AG20443 (cell line): Measurements from ENCODE around the gene AARS2.
A peak's percentile ranks its signal among the peaks of the same experiment; 100 is the strongest.

Source experiments
- DNase-seq: peaks from one replicate; pipeline ENCODE4 v3.0.0; 2012; ENCODE audit warnings: low spot score, mixed read lengths

AARS2 gene

GRCh38 chr6:44275749-44276648 lies 37.1 kb downstream of the AARS2 start:
- peak; percentile 65 for DNase-seq

- no peak for DNase-seq
Observed at GRCh38 chr6:44275271-44275748, 37.8 kb downstream of the AARS2 start.

DNA sequence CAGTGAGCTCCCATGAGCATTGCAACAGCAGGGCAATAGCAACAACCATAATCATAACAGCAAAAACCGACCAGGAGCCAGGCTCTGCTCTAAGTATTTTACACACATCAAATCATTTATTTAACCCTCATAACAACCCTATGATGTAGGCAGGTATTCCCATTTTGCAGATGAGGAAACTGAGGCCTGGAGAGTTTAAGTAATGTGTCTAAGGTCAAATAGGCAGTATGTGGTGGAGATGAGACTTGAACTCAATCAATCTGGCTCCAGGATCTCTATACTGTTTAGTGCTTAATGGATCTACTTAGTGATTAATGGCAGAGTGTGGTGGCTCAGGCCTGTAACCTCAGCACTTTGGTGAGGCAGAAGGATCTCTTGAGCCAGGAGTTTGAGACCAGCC lies 39.5 kb downstream of the AARS2 start:
- no peak for DNase-seq

GRCh38 chr6:44272999-44273566 lies 40.1 kb downstream of the AARS2 start:
- DNase-seq, result no peak

- DNase-seq, result no peak
Observed at GRCh38 chr6:44272529-44272928, 40.6 kb downstream of the AARS2 start.

DNA sequence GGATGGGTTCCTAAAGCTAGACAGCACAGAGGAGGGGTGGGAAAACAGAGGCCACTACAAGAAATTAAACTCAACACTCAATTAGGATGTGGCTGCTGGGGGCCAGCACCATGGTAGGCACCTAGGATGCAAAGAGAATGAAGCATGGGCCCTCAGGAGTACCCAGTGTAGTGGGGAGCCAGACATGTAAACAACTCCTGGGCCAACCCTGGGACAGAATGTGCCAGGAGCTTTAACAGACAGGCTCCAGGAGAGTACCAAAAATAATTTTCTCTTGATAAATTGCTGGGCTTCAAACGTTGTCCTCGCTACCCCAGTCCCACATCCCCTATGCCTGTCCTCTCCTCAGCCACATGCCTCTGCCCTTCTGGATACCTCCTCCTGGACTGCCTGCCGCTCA lies 41.2 kb downstream of the AARS2 start:
- no peak for DNase-seq

- DNase-seq, result no peak
Observed at GRCh38 chr6:44271406-44271723, 41.8 kb downstream of the AARS2 start.

- no peak for DNase-seq
Observed at GRCh38 chr6:44270526-44271405, 42.4 kb downstream of the AARS2 start.

GRCh38 chr6:44269921-44270525 lies 43.1 kb downstream of the AARS2 start, which contains the start of gene TMEM151B:
TSS of gene TMEM151B (plus strand) at chr6:44270450. CDS start at chr6:44270743, 293 bp downstream.
- no peak for DNase-seq

DNA sequence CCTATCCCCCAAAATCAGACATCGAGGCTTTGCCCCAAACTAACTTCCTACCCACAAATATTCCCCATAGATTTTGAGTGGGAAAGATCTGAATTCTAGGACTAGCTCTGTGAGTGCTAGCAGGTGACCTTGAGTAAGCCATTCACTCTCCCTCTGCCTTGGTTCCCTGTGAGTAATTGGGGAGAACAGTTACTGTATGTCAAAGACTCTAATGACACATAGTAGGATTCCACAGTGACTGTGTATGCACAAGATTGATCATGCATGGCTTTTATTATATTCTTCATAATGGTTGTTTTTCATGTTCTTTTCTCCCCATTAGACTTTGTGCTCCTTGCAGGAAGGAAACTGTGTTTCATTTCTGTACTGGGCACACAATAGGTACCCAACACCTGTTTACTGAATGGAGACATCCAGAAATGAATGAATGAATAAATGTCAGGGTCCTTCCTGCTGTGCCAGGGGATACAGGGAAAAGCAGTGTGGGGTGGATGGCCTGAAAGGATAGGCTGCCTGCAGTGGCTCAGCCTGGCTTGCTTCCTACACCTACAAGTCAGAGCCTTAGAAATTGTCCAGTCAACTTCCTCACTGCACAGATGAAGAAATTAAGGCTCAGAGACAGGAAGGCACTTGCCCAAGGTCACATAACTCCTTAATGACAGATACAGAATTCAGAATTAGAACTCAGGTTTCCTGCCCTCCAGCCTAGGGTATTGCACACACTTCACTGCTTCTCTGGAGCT lies 43.8 kb downstream of the AARS2 start:
- no peak for DNase-seq

DNA sequence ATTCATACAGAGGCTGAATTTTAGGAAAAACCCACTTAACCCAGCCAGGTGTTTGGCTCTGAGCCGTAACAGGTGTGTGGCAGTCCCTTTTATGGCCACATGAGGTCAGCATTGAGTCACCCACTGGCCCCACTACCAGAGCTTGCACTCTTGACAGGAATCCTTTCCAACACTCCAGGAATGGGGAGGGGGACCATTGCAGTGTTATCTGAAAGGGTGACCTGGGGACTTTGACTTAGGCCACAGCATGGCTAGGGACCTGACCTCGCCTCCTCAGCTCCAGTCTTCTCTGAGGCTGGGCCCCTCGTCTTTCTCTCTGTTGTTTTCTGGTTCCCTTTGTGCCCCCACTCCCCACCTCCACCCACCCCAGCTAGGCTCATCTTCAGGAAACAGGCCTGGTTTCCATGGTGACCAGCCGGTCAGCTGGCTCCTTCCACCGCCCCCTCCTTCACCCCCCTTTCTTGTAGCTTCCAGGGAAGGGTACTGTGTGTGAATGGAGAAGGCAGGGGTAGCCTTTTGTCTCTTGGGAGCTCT lies 45.0 kb downstream of the AARS2 start:
- DNase-seq, result peak; percentile 64

GRCh38 chr6:44267252-44267651 lies 45.9 kb downstream of the AARS2 start:
- DNase-seq, result no peak

- no peak for DNase-seq
Observed at GRCh38 chr6:44266347-44266746, 46.8 kb downstream of the AARS2 start.

DNA sequence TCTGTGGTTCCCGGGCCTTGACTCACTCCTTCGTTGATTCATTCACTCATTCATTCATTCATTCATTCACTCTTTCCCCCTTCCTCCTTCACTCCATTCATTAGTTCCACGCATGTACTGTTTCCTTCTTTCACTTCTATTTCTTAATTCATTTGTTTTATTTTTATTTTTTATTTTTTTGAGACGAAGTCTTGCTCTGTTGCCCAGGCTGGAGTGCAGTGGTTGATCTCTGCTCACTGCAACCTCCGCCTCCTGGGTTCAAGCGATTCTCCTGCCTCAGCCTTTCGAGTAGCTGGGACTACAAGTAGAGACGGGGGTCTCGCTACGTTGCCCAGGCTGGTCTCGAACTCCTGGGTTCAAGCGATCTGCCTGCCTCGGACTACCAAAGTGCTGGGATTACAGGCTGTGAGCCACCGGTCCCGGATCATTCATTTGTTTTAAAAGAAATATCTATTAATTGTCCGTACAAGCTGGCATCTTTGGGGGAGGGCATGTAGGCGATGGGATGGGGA lies 47.4 kb downstream of the AARS2 start:
- no peak for DNase-seq

DNA sequence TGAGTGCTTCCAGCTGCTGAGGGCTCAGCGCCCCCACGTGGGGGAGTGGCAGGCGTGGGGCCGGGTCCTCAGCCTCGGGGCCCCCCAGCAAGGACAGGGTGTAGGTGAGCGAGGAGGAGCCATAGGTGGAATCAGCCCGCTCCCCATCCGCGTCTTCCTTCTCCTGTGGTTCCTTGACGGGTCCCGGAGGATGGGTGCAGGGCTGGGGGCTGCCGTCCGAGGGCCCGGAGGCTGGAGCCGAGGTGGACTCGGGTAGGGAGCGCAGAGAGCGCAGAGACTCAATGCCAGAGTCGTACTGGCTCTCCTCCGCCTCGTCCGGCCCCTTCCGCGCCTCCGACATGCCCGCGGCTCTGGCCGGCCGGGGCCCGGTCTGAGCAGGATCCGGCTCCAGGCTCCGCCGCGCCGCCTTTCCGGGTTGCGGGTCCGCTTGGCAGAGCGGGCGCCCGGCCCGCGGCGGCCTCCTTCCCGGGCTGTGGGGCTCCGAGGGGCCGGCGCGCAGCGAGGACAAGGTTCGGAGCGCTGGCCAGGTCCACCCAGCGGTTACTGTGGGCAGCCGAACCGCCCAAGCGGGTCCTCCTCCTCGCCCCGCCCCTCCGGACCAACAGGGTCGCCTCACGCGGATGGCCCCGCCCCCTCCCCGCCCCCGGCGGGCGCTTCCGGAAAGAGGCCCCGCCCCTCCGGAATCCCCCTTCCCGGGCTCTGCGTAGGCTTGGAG lies 48.0 kb downstream of the AARS2 start, which contains the start of gene NFKBIE:
TSS of gene NFKBIE (minus strand) at position 545 of the 715 bp plus-strand sequence. CDS start at position 340, 205 bp downstream.
- peak; percentile 98 for DNase-seq

- no peak for DNase-seq
Observed at GRCh38 chr6:44264154-44265006, 48.8 kb downstream of the AARS2 start.

DNA sequence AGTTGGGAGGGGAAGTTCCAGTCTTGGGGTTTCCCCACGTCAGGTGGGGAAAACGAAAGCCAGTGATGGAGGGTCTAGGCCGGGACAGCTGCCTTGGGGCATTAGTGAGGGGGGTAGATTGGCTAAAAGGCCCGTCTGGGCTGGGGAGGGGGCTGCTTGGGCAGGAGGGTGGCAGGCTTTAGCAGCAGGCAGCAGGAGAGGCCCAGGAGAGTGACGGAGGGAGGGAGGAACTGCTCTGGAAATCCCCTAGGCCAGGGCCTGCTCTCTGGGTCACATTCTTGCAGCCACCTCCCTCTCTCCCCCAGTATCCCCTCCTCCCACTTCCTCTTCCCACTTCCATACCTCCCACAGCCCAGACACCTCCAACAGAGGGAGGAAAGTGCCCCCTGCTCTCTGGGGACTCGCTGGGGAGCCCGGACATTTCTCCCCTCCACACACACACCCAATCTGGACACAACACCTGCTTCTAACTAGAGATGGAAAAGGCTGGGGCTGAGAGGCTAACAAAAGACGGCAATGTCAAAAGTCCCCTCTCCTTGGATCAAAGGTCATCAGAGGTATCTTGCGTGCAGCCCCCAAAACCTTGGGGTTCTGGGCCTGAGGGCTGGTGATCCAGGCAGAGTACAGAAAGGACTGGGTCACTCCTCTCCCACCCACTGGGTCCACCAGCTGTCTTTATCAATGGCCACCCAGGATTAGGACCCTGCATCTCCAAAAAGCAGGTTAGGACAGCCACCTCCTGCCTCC lies 49.6 kb downstream of the AARS2 start:
- no peak for DNase-seq
